Gastroesophageal sphincter (tissue), 4 donors: ENCODE measurements around the gene ABLIM2. TPM values are rescaled to one million over a fixed set of nuclear protein-coding genes. Genes with fewer than 3 reads are reported as not detected.

Experiments used
- ATAC-seq: fragments of 150-250 bp; one replicate; pipeline ENCODE4 v1.9.1; 2016; ENCODE audit warnings: mild to moderate bottlenecking, moderate library complexity
- H3K27ac ChIP-seq, 4 donors: fragments of 200-600 bp; sonication (generic) in 3 of 4; 1 replicate in 3 of 4; 2 replicates in 1 of 4; pipeline ENCODE4 v1.5.1; 2016 to 2019
- H3K27me3 ChIP-seq: fragments of 200-600 bp; sonication (generic); one replicate; pipeline ENCODE4 v1.5.1; 2019
- H3K36me3 ChIP-seq, 2 donors: fragments of 200-600 bp; sonication (generic); one replicate each; pipeline ENCODE4 v1.5.1; 2019; ENCODE audit warnings: control low read depth in 1 of 2
- H3K4me1 ChIP-seq, 3 donors: fragments of 200-600 bp; sonication (generic); 1 replicate in 2 of 3; 2 replicates in 1 of 3; pipeline ENCODE4 v1.5.1; 2016 to 2019; ENCODE audit warnings: control low read depth in 2 of 3
- H3K4me3 ChIP-seq, 2 donors: fragments of 200-600 bp; sonication (generic); one replicate each; pipeline ENCODE4 v1.5.1; 2019; ENCODE audit warnings: mild to moderate bottlenecking in 1 of 2, moderate library complexity in 1 of 2
- H3K9me3 ChIP-seq, 3 donors: fragments of 200-600 bp; sonication (generic); one replicate each; pipeline ENCODE4 v1.5.1; 2017 to 2019; ENCODE audit warnings: control low read depth in 2 of 3
- CTCF ChIP-seq, 4 experiments: fragments of 200-600 bp in 2 of 4; fragments of 450-650 bp in 2 of 4; sonication (generic) in 1 of 4; IDR thresholded peaks; one replicate each; pipeline ENCODE4 v1.5.1; 2017 to 2019; ENCODE audit warnings: antibody characterized with exemption in 4 of 4, mild to moderate bottlenecking in 2 of 4, moderate library complexity in 2 of 4
- EP300 ChIP-seq: sonication (generic); formaldehyde crosslinking; IDR thresholded peaks from one replicate; pipeline ENCODE4 v1.6.1; 2017; ENCODE audit warnings: antibody characterized with exemption, mild to moderate bottlenecking
- POLR2A ChIP-seq, 2 donors: fragments of 450-650 bp; IDR thresholded peaks; one replicate each; pipeline ENCODE4 v1.6.1; 2017; ENCODE audit warnings: antibody characterized with exemption in 2 of 2, mild to moderate bottlenecking in 2 of 2, moderate library complexity in 1 of 2
- POLR2AphosphoS5 ChIP-seq: sonication (generic); formaldehyde crosslinking; IDR thresholded peaks from one replicate; pipeline ENCODE4 v1.6.1; 2017; ENCODE audit warnings: antibody characterized with exemption
- WGBS, 2 donors: methylation state at CpG; one replicate each; pipeline ENCODE4 v1.1.5; 2018; ENCODE audit warnings: low coverage in 1 of 2; 5-methylcytosine and 5-hydroxymethylcytosine counted together
- total RNA-seq, 4 donors: library from RNA; depleted of rRNA; stranded (reverse); fragments of >200 nt; gene quantifications; one replicate each; pipeline ENCODE4 v1.1.0, GENCODE V29; 2016

The ABLIM2 gene
- total RNA-seq, 4 donors from 2014 or later, result 5.0 to 13.5 (median 8.0) TPM

- no peak overlapping the region for H3K4me3 ChIP-seq
- TF ChIP-seq POLR2A (IDR thresholded peaks at IDR 0.05), result no peak
- no peak for TF ChIP-seq CTCF (IDR thresholded peaks at IDR 0.05)
- no peak for TF ChIP-seq POLR2AphosphoS5
- no peak for TF ChIP-seq EP300
- H3K4me1 ChIP-seq, result peaks cover 0 to 18% (median 7%) of the 10 kb centered on the region in 3 donors
- ATAC-seq, result no peak
- 67% methylated on average over 11 of the region's 19 CpGs; no CpG with 5 or more reads in 1 of the 2 donors for WGBS, 2 donors
- no peaks in the 10 kb centered on the region for H3K27me3 ChIP-seq
- H3K9me3 ChIP-seq, result peaks cover 0 to 9% (median 0%) of the 10 kb centered on the region in 3 donors
- no peak overlapping the region for H3K27ac ChIP-seq
- H3K36me3 ChIP-seq, result no peaks in the 10 kb centered on the region
Measured at GRCh38 chr4:8163436-8164193, 5.0 kb upstream of the ABLIM2 start.

GRCh38 chr4:8163026-8163425 is 4.4 kb upstream of the ABLIM2 start:
- no peak overlapping the region for H3K4me3 ChIP-seq
- no peak for TF ChIP-seq POLR2AphosphoS5
- no peak for TF ChIP-seq POLR2A (IDR thresholded peaks at IDR 0.05)
- TF ChIP-seq CTCF (IDR thresholded peaks at IDR 0.05), result no peak
- TF ChIP-seq EP300, result no peak
- H3K9me3 ChIP-seq, result peaks cover 0 to 3% (median 0%) of the 10 kb centered on the region in 3 donors
- H3K36me3 ChIP-seq, result no peaks in the 10 kb centered on the region
- H3K4me1 ChIP-seq, result peaks cover 0 to 23% (median 8%) of the 10 kb centered on the region in 3 donors
- peaks cover 3% of the 10 kb centered on the region for H3K27me3 ChIP-seq
- H3K27ac ChIP-seq, result no peak overlapping the region
- WGBS, 2 donors, result 77% methylated on average over 5 of the region's 7 CpGs; no CpG with 5 or more reads in 1 of the 2 donors
- no peak for ATAC-seq

- Histone ChIP-seq H3K9me3 (no peaks in the 10 kb centered on the region), H3K4me1 (peaks cover 0 to 27% (median 12%) of the 10 kb centered on the region in 3 donors), H3K27me3 (peaks cover 7% of the 10 kb centered on the region), H3K4me3 (no peak overlapping the region), H3K27ac (no peak overlapping the region), H3K36me3 (no peaks in the 10 kb centered on the region)
- 85 to 100% methylated on average over 3 to 7 of the region's 8 CpGs for WGBS, 2 donors
- no peak for TF ChIP-seq CTCF (IDR thresholded peaks at IDR 0.05)
- TF ChIP-seq POLR2A (IDR thresholded peaks at IDR 0.05), result no peak
- no peak for TF ChIP-seq EP300
- no peak for TF ChIP-seq POLR2AphosphoS5
- ATAC-seq, result no peak
Measured at GRCh38 chr4:8162625-8163024, 4.0 kb upstream of the ABLIM2 start.

- H3K4me1 ChIP-seq, result peaks cover 0 to 36% (median 15%) of the 10 kb centered on the region in 3 donors
- H3K36me3 ChIP-seq, result no peaks in the 10 kb centered on the region
- no peaks in the 10 kb centered on the region for H3K9me3 ChIP-seq
- no peak overlapping the region for H3K27ac ChIP-seq
- H3K4me3 ChIP-seq, result no peak overlapping the region
- H3K27me3 ChIP-seq, result peaks cover 10% of the 10 kb centered on the region
- ATAC-seq, result no peak
- 70% methylated on average over 3 of the region's 3 CpGs; no CpG with 5 or more reads in 1 of the 2 donors for WGBS, 2 donors
- TF ChIP-seq CTCF (IDR thresholded peaks at IDR 0.05), result no peak
- no peak for TF ChIP-seq EP300
- no peak for TF ChIP-seq POLR2AphosphoS5
- TF ChIP-seq POLR2A (IDR thresholded peaks at IDR 0.05), result no peak
Measured at GRCh38 chr4:8160572-8160971, 2.0 kb upstream of the ABLIM2 start.

- no peaks in the 10 kb centered on the region for H3K9me3 ChIP-seq
- H3K4me1 ChIP-seq, result peaks cover 0 to 36% (median 15%) of the 10 kb centered on the region in 3 donors
- no peak for ATAC-seq
- no peak overlapping the region for H3K4me3 ChIP-seq
- H3K36me3 ChIP-seq, result no peaks in the 10 kb centered on the region
- peaks cover 10% of the 10 kb centered on the region for H3K27me3 ChIP-seq
- WGBS, 2 donors, result 82% methylated on average over 2 of the region's 4 CpGs; no CpG with 5 or more reads in 1 of the 2 donors
- no peak overlapping the region for H3K27ac ChIP-seq
- no peak for TF ChIP-seq CTCF (IDR thresholded peaks at IDR 0.05)
- TF ChIP-seq POLR2AphosphoS5, result no peak
- TF ChIP-seq EP300, result no peak
- no peak for TF ChIP-seq POLR2A (IDR thresholded peaks at IDR 0.05)
Measured at GRCh38 chr4:8160233-8160560, 1.6 kb upstream of the ABLIM2 start.
